Right atrium auricular region (tissue), 2 donors: Measurements from ENCODE around the gene GALNT16. TPM values are rescaled to one million over a fixed set of nuclear protein-coding genes. Genes with fewer than 3 reads are reported as not detected.

Source experiments
- DNase-seq: peaks from one replicate; pipeline ENCODE4 v3.0.0-alpha.2; 2019; ENCODE audit warnings: low spot score
- H3K27ac ChIP-seq, 2 donors: fragments of 200-600 bp; sonication (generic); 1 replicate in 1 of 2; 2 replicates in 1 of 2; pipeline ENCODE4 v1.5.1; 2016 to 2019
- H3K27me3 ChIP-seq, 2 donors: fragments of 200-600 bp; sonication (generic); one replicate each; pipeline versions ENCODE4 v1.5.1 to v1.6.0; 2017 to 2019
- H3K36me3 ChIP-seq: fragments of 200-600 bp; sonication (generic); one replicate; pipeline ENCODE4 v1.5.1; 2016
- H3K4me1 ChIP-seq, 2 donors: fragments of 200-600 bp; sonication (generic); one replicate each; pipeline versions ENCODE4 v1.5.1 to v1.6.0; 2017 to 2019
- H3K4me3 ChIP-seq, 2 donors: fragments of 200-600 bp; sonication (generic); 1 replicate in 1 of 2; 2 replicates in 1 of 2; pipeline ENCODE4 v1.5.1; 2017 to 2019; ENCODE audit warnings: mild to moderate bottlenecking in 1 of 2, moderate library complexity in 1 of 2
- H3K9me3 ChIP-seq, 2 donors: fragments of 200-600 bp; sonication (generic); one replicate each; pipeline ENCODE4 v1.5.1; 2019
- CTCF ChIP-seq, 2 donors: fragments of 200-600 bp; sonication (generic); IDR thresholded peaks; one replicate each; pipeline ENCODE4 v1.5.1; 2019; ENCODE audit warnings: antibody characterized with exemption in 2 of 2
- total RNA-seq, 2 donors: library from RNA; depleted of rRNA; stranded (reverse); fragments of >200 nt; gene quantifications; one replicate each; pipeline ENCODE4 v1.1.0, GENCODE V29; 2016

The GALNT16 gene
- total RNA-seq, 2 donors from 2014 or later, result 17.9 to 56.8 TPM

GRCh38 chr14:69337984-69338383 is 78.0 kb downstream of the GALNT16 start:
- DNase-seq, result no peak
- TF ChIP-seq CTCF (IDR thresholded peaks at IDR 0.05), result no peak
- peaks cover 6% of the 10 kb centered on the region for H3K36me3 ChIP-seq
- H3K4me3 ChIP-seq, result no peak overlapping the region
- H3K27me3 ChIP-seq, result no peaks in the 10 kb centered on the region
- H3K4me1 ChIP-seq, result peaks cover 0 to 4% of the 10 kb centered on the region in 2 donors
- no peak overlapping the region for H3K27ac ChIP-seq
- no peaks in the 10 kb centered on the region for H3K9me3 ChIP-seq

- DNase-seq, result no peak
- TF ChIP-seq CTCF (IDR thresholded peaks at IDR 0.05), result no peak
These were observed 79.5 kb downstream of the GALNT16 start for GRCh38 chr14:69339426-69339825.

GRCh38 chr14:69342928-69343525 is 83.1 kb downstream of the GALNT16 start:
- no peaks in the 10 kb centered on the region for H3K9me3 ChIP-seq
- no peak for DNase-seq
- H3K27ac ChIP-seq, result no peak overlapping the region
- no peak for TF ChIP-seq CTCF (IDR thresholded peaks at IDR 0.05)
- H3K27me3 ChIP-seq, result no peaks in the 10 kb centered on the region
- peaks cover 0 to 9% of the 10 kb centered on the region in 2 donors for H3K4me1 ChIP-seq
- peaks cover 10% of the 10 kb centered on the region for H3K36me3 ChIP-seq
- H3K4me3 ChIP-seq, result no peak overlapping the region

More at GRCh38 chr14:69339426-69339825, 79.5 kb downstream of the GALNT16 start:
- H3K9me3 ChIP-seq, result no peaks in the 10 kb centered on the region
- H3K27ac ChIP-seq, result no peak overlapping the region
- no peak overlapping the region for H3K4me3 ChIP-seq
- no peaks in the 10 kb centered on the region for H3K27me3 ChIP-seq
- H3K36me3 ChIP-seq, result peaks cover 6% of the 10 kb centered on the region
- H3K4me1 ChIP-seq, result peaks cover 0 to 9% of the 10 kb centered on the region in 2 donors

- no peak for DNase-seq
- Histone ChIP-seq H3K4me3 (no peak overlapping the region), H3K4me1 (peaks cover 0 to 9% of the 10 kb centered on the region in 2 donors), H3K27ac (no peak overlapping the region), H3K27me3 (no peaks in the 10 kb centered on the region), H3K9me3 (no peaks in the 10 kb centered on the region), H3K36me3 (peaks cover 11% of the 10 kb centered on the region)
- no peak for TF ChIP-seq CTCF (IDR thresholded peaks at IDR 0.05)
These were observed 84.2 kb downstream of the GALNT16 start for GRCh38 chr14:69344171-69344570.

- Histone ChIP-seq H3K4me1 (peaks cover 0 to 9% of the 10 kb centered on the region in 2 donors), H3K27ac (no peak overlapping the region), H3K4me3 (no peak overlapping the region), H3K27me3 (no peaks in the 10 kb centered on the region), H3K9me3 (no peaks in the 10 kb centered on the region), H3K36me3 (peaks cover 5% of the 10 kb centered on the region)
- DNase-seq, result no peak
- TF ChIP-seq CTCF (IDR thresholded peaks at IDR 0.05), result no peak
These were observed 85.4 kb downstream of the GALNT16 start for GRCh38 chr14:69345402-69345801.

- peaks cover 5% of the 10 kb centered on the region for H3K36me3 ChIP-seq
- peaks cover 0 to 9% of the 10 kb centered on the region in 2 donors for H3K4me1 ChIP-seq
- TF ChIP-seq CTCF (IDR thresholded peaks at IDR 0.05), result peak; percentile 50 to 71
- H3K27me3 ChIP-seq, result no peaks in the 10 kb centered on the region
- no peak for DNase-seq
- H3K4me3 ChIP-seq, result no peak overlapping the region
- H3K27ac ChIP-seq, result no peak overlapping the region
- no peaks in the 10 kb centered on the region for H3K9me3 ChIP-seq
These were observed 86.8 kb downstream of the GALNT16 start for GRCh38 chr14:69346710-69347109.
